ENCODE data around the gene PALLD. TPM values are rescaled to one million over a fixed set of nuclear protein-coding genes. Genes with fewer than 3 reads are reported as not detected.
A peak's percentile ranks its signal among the peaks of the same experiment; 100 is the strongest.
"Not testable (repeated sequence)": the region's sequence is repeated elsewhere in the genome, so short reads cannot be mapped to it uniquely, and the experiment has no call there.

The PALLD gene
- total RNA-seq, 1 donor from 2014 or later = 45.6 TPM

- DNase-seq (ENCODE audit: low read depth) = no peak
- no peak overlapping the region for H3K4me3 ChIP-seq (ENCODE audit: low read depth, low read length)
- TF ChIP-seq, protein P1, sequence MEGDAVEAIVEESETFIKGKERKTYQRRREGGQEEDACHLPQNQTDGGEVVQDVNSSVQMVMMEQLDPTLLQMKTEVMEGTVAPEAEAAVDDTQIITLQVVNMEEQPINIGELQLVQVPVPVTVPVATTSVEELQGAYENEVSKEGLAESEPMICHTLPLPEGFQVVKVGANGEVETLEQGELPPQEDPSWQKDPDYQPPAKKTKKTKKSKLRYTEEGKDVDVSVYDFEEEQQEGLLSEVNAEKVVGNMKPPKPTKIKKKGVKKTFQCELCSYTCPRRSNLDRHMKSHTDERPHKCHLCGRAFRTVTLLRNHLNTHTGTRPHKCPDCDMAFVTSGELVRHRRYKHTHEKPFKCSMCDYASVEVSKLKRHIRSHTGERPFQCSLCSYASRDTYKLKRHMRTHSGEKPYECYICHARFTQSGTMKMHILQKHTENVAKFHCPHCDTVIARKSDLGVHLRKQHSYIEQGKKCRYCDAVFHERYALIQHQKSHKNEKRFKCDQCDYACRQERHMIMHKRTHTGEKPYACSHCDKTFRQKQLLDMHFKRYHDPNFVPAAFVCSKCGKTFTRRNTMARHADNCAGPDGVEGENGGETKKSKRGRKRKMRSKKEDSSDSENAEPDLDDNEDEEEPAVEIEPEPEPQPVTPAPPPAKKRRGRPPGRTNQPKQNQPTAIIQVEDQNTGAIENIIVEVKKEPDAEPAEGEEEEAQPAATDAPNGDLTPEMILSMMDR (conservative IDR thresholded peaks at IDR 0.05; ENCODE audit: low read depth, low read length) = no peak
These were observed 202.5 kb downstream of the PALLD start for GRCh38 chr4:168699224-168699878.

DNA sequence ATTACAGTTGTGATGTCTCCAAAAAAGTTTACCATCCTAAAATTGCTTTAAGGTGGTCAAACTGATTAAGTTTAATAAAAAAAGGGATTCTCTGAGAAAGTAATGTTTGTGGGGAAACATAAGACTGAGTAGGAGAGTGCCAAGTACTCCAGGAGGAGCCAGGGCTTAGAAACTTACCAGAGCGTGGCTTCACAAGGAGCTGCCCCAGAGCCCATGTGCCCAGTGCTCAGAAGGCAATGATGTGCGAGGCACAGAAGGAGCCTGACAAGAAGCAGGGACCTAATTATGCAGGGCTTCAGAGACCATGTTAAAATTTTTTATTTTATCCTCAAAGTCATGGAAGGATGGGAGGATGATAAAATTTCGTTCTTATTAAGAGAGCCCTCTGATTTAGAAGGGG is 204.2 kb downstream of the PALLD start:
- DNase-seq (ENCODE audit: low read depth) = no peak
- H3K4me3 ChIP-seq (ENCODE audit: low read depth, low read length) = no peak overlapping the region
- TF ChIP-seq, protein P1 (conservative IDR thresholded peaks at IDR 0.05; ENCODE audit: low read depth, low read length) = no peak

- DNase-seq (ENCODE audit: low read depth); H3K4me3 ChIP-seq (ENCODE audit: low read depth, low read length): not testable (repeated sequence)
These were observed 205.8 kb downstream of the PALLD start for GRCh38 chr4:168702581-168703087.

DNA sequence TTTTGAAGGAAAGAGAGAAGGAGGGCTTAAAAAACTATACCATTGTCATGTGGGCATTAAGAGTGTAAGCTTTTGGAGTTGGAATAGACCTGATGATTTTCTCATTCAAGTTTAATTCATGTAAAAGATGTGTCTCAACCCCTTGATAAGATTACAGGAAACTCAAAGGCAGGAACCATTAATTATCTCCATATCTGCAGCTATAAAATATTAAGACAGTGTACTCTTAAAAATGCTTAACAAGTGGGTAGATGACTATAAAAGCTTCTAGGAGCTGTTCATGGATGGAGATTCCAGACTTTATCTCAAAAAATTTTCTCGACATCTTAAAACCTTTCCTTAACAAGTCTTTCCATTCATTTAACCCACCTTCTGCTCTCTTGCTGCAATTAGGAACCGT is 208.3 kb downstream of the PALLD start:
- TF ChIP-seq, protein P1 (conservative IDR thresholded peaks at IDR 0.05; ENCODE audit: low read depth, low read length) = no peak
- no peak for DNase-seq (ENCODE audit: low read depth)
- no peak overlapping the region for H3K4me3 ChIP-seq (ENCODE audit: low read depth, low read length)

GRCh38 chr4:168707205-168707604 is 210.4 kb downstream of the PALLD start:
- TF ChIP-seq, protein P1 (conservative IDR thresholded peaks at IDR 0.05; ENCODE audit: low read depth, low read length) = no peak
- H3K4me3 ChIP-seq (ENCODE audit: low read depth, low read length) = no peak overlapping the region
- no peak for DNase-seq (ENCODE audit: low read depth)

- DNase-seq (ENCODE audit: low read depth) = no peak
- TF ChIP-seq, protein P1 (conservative IDR thresholded peaks at IDR 0.05; ENCODE audit: low read depth, low read length) = no peak
- H3K4me3 ChIP-seq (ENCODE audit: low read depth, low read length) = no peak overlapping the region
These were observed 211.3 kb downstream of the PALLD start for GRCh38 chr4:168708108-168708507.

DNA sequence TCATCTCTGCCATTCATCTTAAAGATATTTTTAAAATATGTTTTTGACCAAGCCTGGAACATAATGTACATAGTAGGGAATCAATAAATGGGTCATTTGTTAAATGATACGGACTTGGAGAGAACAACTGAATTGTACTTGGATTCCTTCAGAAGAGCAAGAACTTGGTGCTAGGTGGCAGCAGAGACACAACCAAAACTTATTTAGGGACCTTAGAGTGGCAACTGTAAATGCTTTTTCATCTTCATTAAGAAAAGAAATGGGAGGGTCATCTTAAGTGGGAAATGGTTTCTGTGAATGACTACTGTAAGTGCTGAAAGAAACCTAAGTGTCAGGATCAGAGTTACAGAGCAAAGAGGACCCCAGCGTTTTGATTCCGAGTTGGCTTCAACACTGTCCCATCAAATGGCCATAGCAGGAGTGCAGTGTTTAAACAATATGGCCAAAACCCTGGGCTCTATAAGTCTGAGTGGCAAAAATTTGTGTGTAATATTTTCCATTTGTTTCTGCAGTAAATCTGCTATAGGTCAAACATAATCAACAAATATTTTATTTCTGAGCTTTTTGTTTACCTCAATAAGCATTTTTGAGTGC is 213.6 kb downstream of the PALLD start:
- DNase-seq (ENCODE audit: low read depth) = peak; percentile 48
- no peak overlapping the region for H3K4me3 ChIP-seq (ENCODE audit: low read depth, low read length)
- TF ChIP-seq, protein P1 (conservative IDR thresholded peaks at IDR 0.05; ENCODE audit: low read depth, low read length) = peak; percentile 83

Measured in epithelial cell of proximal tubule (primary cell).